ENCODE data around the gene WDFY2. TPM values are rescaled to one million over a fixed set of nuclear protein-coding genes. Genes with fewer than 3 reads are reported as not detected.

WDFY2 gene, protein sequence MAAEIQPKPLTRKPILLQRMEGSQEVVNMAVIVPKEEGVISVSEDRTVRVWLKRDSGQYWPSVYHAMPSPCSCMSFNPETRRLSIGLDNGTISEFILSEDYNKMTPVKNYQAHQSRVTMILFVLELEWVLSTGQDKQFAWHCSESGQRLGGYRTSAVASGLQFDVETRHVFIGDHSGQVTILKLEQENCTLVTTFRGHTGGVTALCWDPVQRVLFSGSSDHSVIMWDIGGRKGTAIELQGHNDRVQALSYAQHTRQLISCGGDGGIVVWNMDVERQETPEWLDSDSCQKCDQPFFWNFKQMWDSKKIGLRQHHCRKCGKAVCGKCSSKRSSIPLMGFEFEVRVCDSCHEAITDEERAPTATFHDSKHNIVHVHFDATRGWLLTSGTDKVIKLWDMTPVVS
- 10 to 100 TPM in 1 of 2 donors, 1 to 10 TPM in 1; 5.1 to 10.5 TPM for total RNA-seq
- polyA plus RNA-seq, result 1 to 10 TPM; 3.4 to 6.4 TPM

DNA sequence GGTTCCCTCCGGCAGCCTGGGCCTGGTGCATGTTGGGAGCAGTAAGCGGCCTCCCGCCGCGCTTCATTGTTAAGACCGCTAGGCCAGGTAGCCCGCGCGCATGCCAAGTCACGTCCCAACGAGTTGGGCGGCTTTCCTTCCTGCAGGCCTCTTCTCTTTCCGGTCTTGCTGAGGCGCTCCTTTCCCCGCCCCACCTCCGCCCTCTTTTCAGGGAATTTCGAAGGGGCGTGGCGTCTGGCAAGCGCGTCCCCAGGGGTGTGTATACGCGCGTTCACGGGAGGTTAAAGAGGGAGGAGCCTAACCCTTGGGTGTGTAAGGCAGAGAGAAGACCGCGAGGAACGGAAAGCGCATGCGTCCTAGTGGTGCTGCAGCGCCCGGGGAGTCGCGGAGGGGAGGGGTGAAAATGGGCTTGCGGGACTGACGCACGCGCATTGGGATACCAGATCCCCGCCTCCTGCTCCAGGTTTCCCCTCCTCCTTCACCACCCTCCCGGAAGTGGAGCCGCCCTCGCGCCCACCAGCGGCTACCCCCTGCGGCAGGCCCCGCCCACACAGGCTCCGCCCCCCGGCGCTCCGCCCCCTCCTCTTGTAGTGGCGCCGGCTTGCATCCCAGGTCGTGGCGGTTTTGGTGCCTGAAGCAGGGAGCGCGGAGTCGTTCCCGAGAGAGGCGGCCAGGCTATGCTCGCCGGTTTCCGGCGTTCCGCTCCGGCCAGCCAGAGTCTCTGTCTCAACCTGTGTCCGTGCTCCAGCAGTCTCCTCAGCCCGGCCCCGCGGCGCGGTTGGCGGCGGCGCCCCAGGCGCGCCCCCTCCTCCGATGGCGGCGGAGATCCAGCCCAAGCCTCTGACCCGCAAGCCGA lies at the start of gene WDFY2:
Gene WDFY2, plus strand, starts transcription at position 588 of the 856 bp plus-strand sequence. Its CDS starts 226 bp downstream, at position 814.
- no peaks in the 10 kb centered on the region for H3K27me3 ChIP-seq (ENCODE audit: control insufficient read depth in 4 of 4, insufficient read depth in 4 of 4, low read length in 3 of 4)
- peak; percentile 100 for DNase-seq (ENCODE audit: low spot score)
- peaks cover 0 to 13% (median 5%) of the 10 kb centered on the region in 4 donors for H3K4me1 ChIP-seq (ENCODE audit: control insufficient read depth in 4 of 4, insufficient read depth in 4 of 4, low read length in 3 of 4)
- H3K27ac ChIP-seq (ENCODE audit: low read depth in 1 of 2, low read length in 2 of 2), result peak within 1 kb of the TSS; percentile 77 to 95
- no peaks in the 10 kb centered on the region for H3K9me3 ChIP-seq (ENCODE audit: control insufficient read depth in 4 of 4, low read length in 3 of 4)
- H3K36me3 ChIP-seq (ENCODE audit: control insufficient read depth in 4 of 4, insufficient read depth in 3 of 4, low read depth in 1 of 4, low read length in 3 of 4), result no peaks in the 10 kb centered on the region
- TF ChIP-seq RAD21 (IDR thresholded peaks at IDR 0.05) (peak; percentile 62 to 63), HNF4A (conservative IDR thresholded peaks at IDR 0.05) (peak in 1 of 2 donors; percentile 44), TAF1 (conservative IDR thresholded peaks at IDR 0.05) (no peak), EGR1 (IDR thresholded peaks at IDR 0.05; ENCODE audit: low read depth in 2 of 2) (peak; percentile 23 to 60), JUND (IDR thresholded peaks at IDR 0.05) (peak; percentile 68 to 75), SP1 (IDR thresholded peaks at IDR 0.05) (peak; percentile 94), NR2F2 (IDR thresholded peaks at IDR 0.05) (peak; percentile 84), YY1 (IDR thresholded peaks at IDR 0.05) (peak; percentile 88), GABPA (IDR thresholded peaks at IDR 0.05 in 1 of 2, conservative IDR thresholded peaks at IDR 0.05 in 1 of 2) (peak; percentile 63 to 92), FOXA2 (IDR thresholded peaks at IDR 0.05) (peak; percentile 48), FOXA1 (IDR thresholded peaks at IDR 0.05) (peak; percentile 68), RXRA (IDR thresholded peaks at IDR 0.05) (peak; percentile 97 to 98), HNF4G (IDR thresholded peaks at IDR 0.05) (no peak)
- TF ChIP-seq, protein P1, sequence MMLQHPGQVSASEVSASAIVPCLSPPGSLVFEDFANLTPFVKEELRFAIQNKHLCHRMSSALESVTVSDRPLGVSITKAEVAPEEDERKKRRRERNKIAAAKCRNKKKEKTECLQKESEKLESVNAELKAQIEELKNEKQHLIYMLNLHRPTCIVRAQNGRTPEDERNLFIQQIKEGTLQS (IDR thresholded peaks at IDR 0.05), result peak; percentile 13
- TF ChIP-seq, protein P2, sequence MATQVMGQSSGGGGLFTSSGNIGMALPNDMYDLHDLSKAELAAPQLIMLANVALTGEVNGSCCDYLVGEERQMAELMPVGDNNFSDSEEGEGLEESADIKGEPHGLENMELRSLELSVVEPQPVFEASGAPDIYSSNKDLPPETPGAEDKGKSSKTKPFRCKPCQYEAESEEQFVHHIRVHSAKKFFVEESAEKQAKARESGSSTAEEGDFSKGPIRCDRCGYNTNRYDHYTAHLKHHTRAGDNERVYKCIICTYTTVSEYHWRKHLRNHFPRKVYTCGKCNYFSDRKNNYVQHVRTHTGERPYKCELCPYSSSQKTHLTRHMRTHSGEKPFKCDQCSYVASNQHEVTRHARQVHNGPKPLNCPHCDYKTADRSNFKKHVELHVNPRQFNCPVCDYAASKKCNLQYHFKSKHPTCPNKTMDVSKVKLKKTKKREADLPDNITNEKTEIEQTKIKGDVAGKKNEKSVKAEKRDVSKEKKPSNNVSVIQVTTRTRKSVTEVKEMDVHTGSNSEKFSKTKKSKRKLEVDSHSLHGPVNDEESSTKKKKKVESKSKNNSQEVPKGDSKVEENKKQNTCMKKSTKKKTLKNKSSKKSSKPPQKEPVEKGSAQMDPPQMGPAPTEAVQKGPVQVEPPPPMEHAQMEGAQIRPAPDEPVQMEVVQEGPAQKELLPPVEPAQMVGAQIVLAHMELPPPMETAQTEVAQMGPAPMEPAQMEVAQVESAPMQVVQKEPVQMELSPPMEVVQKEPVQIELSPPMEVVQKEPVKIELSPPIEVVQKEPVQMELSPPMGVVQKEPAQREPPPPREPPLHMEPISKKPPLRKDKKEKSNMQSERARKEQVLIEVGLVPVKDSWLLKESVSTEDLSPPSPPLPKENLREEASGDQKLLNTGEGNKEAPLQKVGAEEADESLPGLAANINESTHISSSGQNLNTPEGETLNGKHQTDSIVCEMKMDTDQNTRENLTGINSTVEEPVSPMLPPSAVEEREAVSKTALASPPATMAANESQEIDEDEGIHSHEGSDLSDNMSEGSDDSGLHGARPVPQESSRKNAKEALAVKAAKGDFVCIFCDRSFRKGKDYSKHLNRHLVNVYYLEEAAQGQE (IDR thresholded peaks at IDR 0.05), result peak; percentile 90
- TF ChIP-seq, protein P3, sequence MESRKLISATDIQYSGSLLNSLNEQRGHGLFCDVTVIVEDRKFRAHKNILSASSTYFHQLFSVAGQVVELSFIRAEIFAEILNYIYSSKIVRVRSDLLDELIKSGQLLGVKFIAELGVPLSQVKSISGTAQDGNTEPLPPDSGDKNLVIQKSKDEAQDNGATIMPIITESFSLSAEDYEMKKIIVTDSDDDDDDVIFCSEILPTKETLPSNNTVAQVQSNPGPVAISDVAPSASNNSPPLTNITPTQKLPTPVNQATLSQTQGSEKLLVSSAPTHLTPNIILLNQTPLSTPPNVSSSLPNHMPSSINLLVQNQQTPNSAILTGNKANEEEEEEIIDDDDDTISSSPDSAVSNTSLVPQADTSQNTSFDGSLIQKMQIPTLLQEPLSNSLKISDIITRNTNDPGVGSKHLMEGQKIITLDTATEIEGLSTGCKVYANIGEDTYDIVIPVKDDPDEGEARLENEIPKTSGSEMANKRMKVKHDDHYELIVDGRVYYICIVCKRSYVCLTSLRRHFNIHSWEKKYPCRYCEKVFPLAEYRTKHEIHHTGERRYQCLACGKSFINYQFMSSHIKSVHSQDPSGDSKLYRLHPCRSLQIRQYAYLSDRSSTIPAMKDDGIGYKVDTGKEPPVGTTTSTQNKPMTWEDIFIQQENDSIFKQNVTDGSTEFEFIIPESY (IDR thresholded peaks at IDR 0.05), result peak; percentile 94
- TF ChIP-seq, protein P4, sequence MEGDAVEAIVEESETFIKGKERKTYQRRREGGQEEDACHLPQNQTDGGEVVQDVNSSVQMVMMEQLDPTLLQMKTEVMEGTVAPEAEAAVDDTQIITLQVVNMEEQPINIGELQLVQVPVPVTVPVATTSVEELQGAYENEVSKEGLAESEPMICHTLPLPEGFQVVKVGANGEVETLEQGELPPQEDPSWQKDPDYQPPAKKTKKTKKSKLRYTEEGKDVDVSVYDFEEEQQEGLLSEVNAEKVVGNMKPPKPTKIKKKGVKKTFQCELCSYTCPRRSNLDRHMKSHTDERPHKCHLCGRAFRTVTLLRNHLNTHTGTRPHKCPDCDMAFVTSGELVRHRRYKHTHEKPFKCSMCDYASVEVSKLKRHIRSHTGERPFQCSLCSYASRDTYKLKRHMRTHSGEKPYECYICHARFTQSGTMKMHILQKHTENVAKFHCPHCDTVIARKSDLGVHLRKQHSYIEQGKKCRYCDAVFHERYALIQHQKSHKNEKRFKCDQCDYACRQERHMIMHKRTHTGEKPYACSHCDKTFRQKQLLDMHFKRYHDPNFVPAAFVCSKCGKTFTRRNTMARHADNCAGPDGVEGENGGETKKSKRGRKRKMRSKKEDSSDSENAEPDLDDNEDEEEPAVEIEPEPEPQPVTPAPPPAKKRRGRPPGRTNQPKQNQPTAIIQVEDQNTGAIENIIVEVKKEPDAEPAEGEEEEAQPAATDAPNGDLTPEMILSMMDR (IDR thresholded peaks at IDR 0.05; ENCODE audit: low read depth, low read length, missing input control), result peak; percentile 23
- TF ChIP-seq, protein P5, sequence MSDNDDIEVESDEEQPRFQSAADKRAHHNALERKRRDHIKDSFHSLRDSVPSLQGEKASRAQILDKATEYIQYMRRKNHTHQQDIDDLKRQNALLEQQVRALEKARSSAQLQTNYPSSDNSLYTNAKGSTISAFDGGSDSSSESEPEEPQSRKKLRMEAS (IDR thresholded peaks at IDR 0.05), result peak; percentile 93
- H3K9ac ChIP-seq (ENCODE audit: low read depth in 1 of 2, low read length in 2 of 2), result peak within 1 kb of the TSS; percentile 58 to 71
- under 1% methylated on average over 81 of the region's 81 CpGs for WGBS
- peak within 1 kb of the TSS; percentile 80 to 93 (median 91) for H3K4me3 ChIP-seq (ENCODE audit: low read depth in 1 of 3, low read length in 3 of 3)
